NCI-H2107 (cell line): ENCODE data around the gene ZNF91.
"Not testable (repeated sequence)": the region's sequence is repeated elsewhere in the genome, so short reads cannot be mapped to it uniquely, and the experiment has no call there.

ENCODE experiments used
- DNase-seq: peaks from one replicate; lab custom pipeline; 2025; lab: John Stamatoyannopoulos, UW

ZNF91 gene

GRCh38 chr19:23395722-23396117 lies 449 bp upstream of the ZNF91 start:
- not testable (repeated sequence) for DNase-seq

- DNase-seq = no peak
Measured at GRCh38 chr19:23394511-23394910, 760 bp downstream of the ZNF91 start.

- DNase-seq = no peak
Measured at GRCh38 chr19:23393121-23393520, 2.1 kb downstream of the ZNF91 start.

- DNase-seq = no peak
Measured at GRCh38 chr19:23391236-23391635, 4.0 kb downstream of the ZNF91 start.

- no peak for DNase-seq
Measured at GRCh38 chr19:23385404-23385803, 9.9 kb downstream of the ZNF91 start.

GRCh38 chr19:23384858-23385257 lies 10.4 kb downstream of the ZNF91 start:
- DNase-seq = no peak

GRCh38 chr19:23384166-23384565 lies 11.1 kb downstream of the ZNF91 start:
- DNase-seq = no peak

- DNase-seq = no peak
Measured at GRCh38 chr19:23382955-23383354, 12.3 kb downstream of the ZNF91 start.

- DNase-seq = no peak
Measured at GRCh38 chr19:23381114-23381513, 14.2 kb downstream of the ZNF91 start.

GRCh38 chr19:23379671-23380070 lies 15.6 kb downstream of the ZNF91 start:
- not testable (repeated sequence) for DNase-seq

- DNase-seq = no peak
Measured at GRCh38 chr19:23378948-23379347, 16.3 kb downstream of the ZNF91 start.

- DNase-seq = no peak
Measured at GRCh38 chr19:23377276-23377675, 18.0 kb downstream of the ZNF91 start.

GRCh38 chr19:23366437-23366836 lies 28.8 kb downstream of the ZNF91 start:
- no peak for DNase-seq

GRCh38 chr19:23366031-23366430 lies 29.2 kb downstream of the ZNF91 start:
- DNase-seq = not testable (repeated sequence)

- DNase-seq = no peak
Measured at GRCh38 chr19:23365222-23365621, 30.0 kb downstream of the ZNF91 start.

GRCh38 chr19:23361843-23362242 lies 33.4 kb downstream of the ZNF91 start:
- DNase-seq = not testable (repeated sequence)

- no peak for DNase-seq
Measured at GRCh38 chr19:23351806-23352205, 43.5 kb downstream of the ZNF91 start.

GRCh38 chr19:23346696-23347095 lies 48.6 kb downstream of the ZNF91 start:
- no peak for DNase-seq

- no peak for DNase-seq
Measured at GRCh38 chr19:23345838-23346237, 49.4 kb downstream of the ZNF91 start.

GRCh38 chr19:23343434-23344010 lies 51.7 kb downstream of the ZNF91 start:
- DNase-seq = no peak

- no peak for DNase-seq
Measured at GRCh38 chr19:23328211-23328610, 67.1 kb downstream of the ZNF91 start.

- DNase-seq = no peak
Measured at GRCh38 chr19:23321953-23322549, 73.2 kb downstream of the ZNF91 start.

GRCh38 chr19:23321403-23321802 lies 73.9 kb downstream of the ZNF91 start:
- DNase-seq = not testable (repeated sequence)

GRCh38 chr19:23319571-23319970 lies 75.7 kb downstream of the ZNF91 start:
- DNase-seq = not testable (repeated sequence)
